Liver (tissue), 9 donors: ENCODE measurements around the gene MAGI1. TPM values are rescaled to one million over a fixed set of nuclear protein-coding genes. Genes with fewer than 3 reads are reported as not detected.

ENCODE experiments used
- DNase-seq: peaks from one replicate; pipeline ENCODE4 v3.0.0-alpha.2; 2017; ENCODE audit warnings: low spot score
- H3K27ac ChIP-seq, 2 donors: one replicate each; pipeline ENCODE4 v1.7.0; 2013; ENCODE audit warnings: inconsistent platforms in 2 of 2, low read length in 2 of 2, control low read depth in 1 of 2, low read depth in 1 of 2, mild to moderate bottlenecking in 1 of 2
- H3K27me3 ChIP-seq, 4 donors: one replicate each; pipeline versions ENCODE4 v1.6.1 to v1.7.0; 2013; ENCODE audit warnings: low read length in 3 of 4, inconsistent platforms in 1 of 4, mild to moderate bottlenecking in 1 of 4, moderate library complexity in 1 of 4; ENCODE audit not compliant: control insufficient read depth in 4 of 4, insufficient read depth in 4 of 4
- H3K36me3 ChIP-seq, 4 donors: one replicate each; pipeline versions ENCODE4 v1.6.1 to v1.7.0; 2013; ENCODE audit warnings: low read length in 3 of 4, mild to moderate bottlenecking in 3 of 4, low read depth in 1 of 4, moderate library complexity in 1 of 4; ENCODE audit not compliant: control insufficient read depth in 4 of 4, insufficient read depth in 3 of 4
- H3K4me1 ChIP-seq, 4 donors: one replicate each; pipeline versions ENCODE4 v1.6.1 to v1.7.0; 2013; ENCODE audit warnings: low read length in 3 of 4, mild to moderate bottlenecking in 3 of 4, moderate library complexity in 1 of 4; ENCODE audit not compliant: control insufficient read depth in 4 of 4, insufficient read depth in 4 of 4
- H3K4me3 ChIP-seq, 3 donors: one replicate each; pipeline versions ENCODE4 v1.6.1 to v1.7.0; 2013; ENCODE audit warnings: low read length in 3 of 3, control low read depth in 1 of 3, low read depth in 1 of 3, mild to moderate bottlenecking in 1 of 3
- H3K9ac ChIP-seq, 2 donors: one replicate each; pipeline ENCODE4 v1.7.0; 2013; ENCODE audit warnings: low read length in 2 of 2, mild to moderate bottlenecking in 2 of 2, moderate library complexity in 2 of 2, control low read depth in 1 of 2, low read depth in 1 of 2
- H3K9me3 ChIP-seq, 4 donors: one replicate each; pipeline versions ENCODE4 v1.6.1 to v1.7.0; 2013; ENCODE audit warnings: low read length in 3 of 4; ENCODE audit not compliant: control insufficient read depth in 4 of 4
- FOXA2 ChIP-seq: IDR thresholded peaks from 2 replicates; pipeline ENCODE4 v1.6.1; 2016; ENCODE audit warnings: antibody characterized with exemption
- GABPA ChIP-seq, 2 donors: IDR thresholded peaks in 1 of 2; conservative IDR thresholded peaks in 1 of 2; 2 replicates each; pipeline ENCODE4 v1.6.1; 2016; ENCODE audit warnings: antibody characterized with exemption in 2 of 2, mild to moderate bottlenecking in 1 of 2, moderate library complexity in 1 of 2
- HNF4A ChIP-seq, 2 donors: conservative IDR thresholded peaks; 2 replicates each; pipeline ENCODE4 v1.6.1; 2016; ENCODE audit warnings: antibody characterized with exemption in 2 of 2, mild to moderate bottlenecking in 2 of 2
- HNF4G ChIP-seq: IDR thresholded peaks from 2 replicates; pipeline ENCODE4 v1.6.1; 2016; ENCODE audit warnings: antibody characterized with exemption
- JUND ChIP-seq, 2 donors: IDR thresholded peaks; 2 replicates each; pipeline ENCODE4 v1.6.1; 2016; ENCODE audit warnings: antibody characterized with exemption in 2 of 2
- RAD21 ChIP-seq, 2 donors: IDR thresholded peaks; 2 replicates each; pipeline ENCODE4 v1.6.1; 2016; ENCODE audit warnings: antibody characterized with exemption in 2 of 2, mild to moderate bottlenecking in 2 of 2
- RXRA ChIP-seq, 2 donors: IDR thresholded peaks; 2 replicates each; pipeline ENCODE4 v1.6.1; 2017 to 2018; ENCODE audit warnings: antibody characterized with exemption in 2 of 2, mild to moderate bottlenecking in 1 of 2
- SP1 ChIP-seq: IDR thresholded peaks from 2 replicates; pipeline ENCODE4 v1.6.1; 2018; ENCODE audit warnings: antibody characterized with exemption, mild to moderate bottlenecking
- TAF1 ChIP-seq: conservative IDR thresholded peaks from 2 replicates; pipeline ENCODE4 v1.6.1; 2016; ENCODE audit warnings: antibody characterized with exemption, mild to moderate bottlenecking
- YY1 ChIP-seq: IDR thresholded peaks from 2 replicates; pipeline ENCODE4 v1.6.1; 2016; ENCODE audit warnings: antibody characterized with exemption, mild to moderate bottlenecking
- WGBS: extraction: QIAGEN DNeasy Blood & Tissue Kit; methylation state at CpG from one replicate; pipeline ENCODE4 v1.1.7; 2013; 5-methylcytosine and 5-hydroxymethylcytosine counted together
- polyA plus RNA-seq, 2 donors: library from polyadenylated mRNA; stranded (reverse) in 1 of 2; unstranded in 1 of 2; fragments of 200-250 nt in 1 of 2; fragments of >200 nt in 1 of 2; fragmentation: Nextera tagmentation in 1 of 2; extraction: Ambion mirVana in 1 of 2; gene quantifications; one replicate each; pipeline versions ENCODE4 v1.2.1 to v1.2.3, GENCODE V29; 2013 to 2015
- total RNA-seq, 2 donors: library from RNA; depleted of rRNA; stranded (reverse); fragments of >200 nt; gene quantifications; one replicate each; pipeline ENCODE4 v1.2.3, GENCODE V29; 2014
- TF ChIP-seq, protein P1 (sequence below): fragments of 150-350 bp; IDR thresholded peaks from 2 replicates; pipeline ENCODE4 v1.5.1; 2017; ENCODE audit warnings: improper control_type of control experiment, low read depth, low read length; ENCODE audit not compliant: missing input control
- TF ChIP-seq, protein P2 (sequence below): IDR thresholded peaks from 2 replicates; pipeline ENCODE4 v1.6.1; 2016; ENCODE audit warnings: antibody characterized with exemption
- donor health status: healthy.
- donor health status: healthy.
- donor health status: healthy.
- donor health status: healthy.
- donor health status: healthy.

Gene MAGI1
- total and polyA plus RNA-seq, 4 donors, result 9.6 to 68.8 (median 14.0) TPM

DNA sequence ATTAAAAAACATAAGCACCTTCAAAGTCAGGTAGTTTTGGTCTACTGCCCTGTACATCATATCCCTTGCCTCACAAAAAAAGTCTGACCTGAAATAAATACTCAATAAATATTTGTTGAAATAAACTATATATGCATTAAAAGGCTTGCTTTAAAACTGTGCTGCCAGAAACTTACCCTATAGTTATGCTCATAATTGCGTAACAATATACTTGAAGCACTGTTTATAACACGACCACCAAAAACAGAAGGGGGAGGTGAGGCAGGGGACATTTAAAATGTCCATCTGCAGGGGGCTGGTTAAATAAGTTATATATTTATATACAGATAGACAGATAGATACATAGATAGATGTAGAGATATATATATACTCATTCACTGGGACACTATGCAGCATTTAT, 549.5 kb downstream of the MAGI1 start (continued):
- TF ChIP-seq, protein P1, sequence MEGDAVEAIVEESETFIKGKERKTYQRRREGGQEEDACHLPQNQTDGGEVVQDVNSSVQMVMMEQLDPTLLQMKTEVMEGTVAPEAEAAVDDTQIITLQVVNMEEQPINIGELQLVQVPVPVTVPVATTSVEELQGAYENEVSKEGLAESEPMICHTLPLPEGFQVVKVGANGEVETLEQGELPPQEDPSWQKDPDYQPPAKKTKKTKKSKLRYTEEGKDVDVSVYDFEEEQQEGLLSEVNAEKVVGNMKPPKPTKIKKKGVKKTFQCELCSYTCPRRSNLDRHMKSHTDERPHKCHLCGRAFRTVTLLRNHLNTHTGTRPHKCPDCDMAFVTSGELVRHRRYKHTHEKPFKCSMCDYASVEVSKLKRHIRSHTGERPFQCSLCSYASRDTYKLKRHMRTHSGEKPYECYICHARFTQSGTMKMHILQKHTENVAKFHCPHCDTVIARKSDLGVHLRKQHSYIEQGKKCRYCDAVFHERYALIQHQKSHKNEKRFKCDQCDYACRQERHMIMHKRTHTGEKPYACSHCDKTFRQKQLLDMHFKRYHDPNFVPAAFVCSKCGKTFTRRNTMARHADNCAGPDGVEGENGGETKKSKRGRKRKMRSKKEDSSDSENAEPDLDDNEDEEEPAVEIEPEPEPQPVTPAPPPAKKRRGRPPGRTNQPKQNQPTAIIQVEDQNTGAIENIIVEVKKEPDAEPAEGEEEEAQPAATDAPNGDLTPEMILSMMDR, result no peak
- TF ChIP-seq HNF4A (conservative IDR thresholded peaks at IDR 0.05), result no peak
- TF ChIP-seq YY1, result no peak
- no peak for TF ChIP-seq SP1
- no peak for TF ChIP-seq JUND (IDR thresholded peaks at IDR 0.05)

DNA sequence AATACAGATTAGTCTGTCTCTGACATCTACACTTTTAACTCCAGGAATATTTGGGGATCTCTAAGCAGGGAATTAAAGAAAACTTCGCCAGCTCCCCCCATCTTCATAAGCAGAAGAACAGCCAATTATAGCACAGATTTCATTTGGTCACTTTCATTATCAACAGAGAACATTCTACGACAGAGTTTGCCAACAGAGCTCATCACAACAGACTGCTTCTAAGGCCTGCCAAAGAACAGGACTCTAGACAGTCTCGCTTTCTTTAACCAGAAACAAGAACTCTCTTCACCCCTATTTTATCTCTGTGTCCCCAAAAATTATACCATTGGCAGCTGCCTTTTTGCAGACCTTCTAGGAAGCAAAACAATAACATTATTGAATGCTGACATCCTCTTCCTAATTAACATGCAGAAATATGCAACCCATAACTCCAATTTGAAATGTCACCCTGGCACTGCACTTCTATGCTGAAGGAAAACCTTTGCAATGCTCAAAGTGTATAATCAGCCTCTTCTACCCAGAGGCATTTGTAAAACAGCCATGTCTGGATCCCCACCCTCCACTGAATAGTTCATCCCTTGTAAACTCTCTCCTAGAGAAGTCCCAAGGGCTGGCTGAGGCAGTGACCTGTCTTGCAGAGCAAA, 552.8 kb downstream of the MAGI1 start:
- DNase-seq, result no peak
- 66% methylated on average over 3 of the region's 3 CpGs for WGBS
- H3K27ac ChIP-seq, result no peak overlapping the region

DNA sequence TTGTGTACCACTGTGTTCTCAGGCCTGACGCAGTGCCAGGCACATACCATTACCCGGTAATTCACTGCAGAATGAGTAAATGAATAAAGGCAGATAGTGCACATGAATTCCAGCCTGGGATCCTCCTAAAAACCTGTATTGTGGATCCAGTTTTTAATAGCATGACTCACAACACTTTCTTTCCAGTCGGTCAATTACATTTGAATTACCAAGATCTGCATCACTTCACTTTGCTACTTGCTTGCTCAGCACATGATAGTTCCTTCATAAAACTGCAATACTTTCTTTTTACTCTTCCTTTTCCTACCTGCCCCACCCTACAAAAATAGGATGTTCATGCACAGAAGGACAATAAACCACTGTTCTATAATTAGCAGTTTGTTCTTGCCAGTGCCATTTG, 553.8 kb downstream of the MAGI1 start:
- no peak overlapping the region for H3K9ac ChIP-seq
- DNase-seq, result no peak
- no peaks in the 10 kb centered on the region for H3K27me3 ChIP-seq
- TF ChIP-seq RAD21 (IDR thresholded peaks at IDR 0.05) (no peak), GABPA (IDR thresholded peaks at IDR 0.05 in 1 of 2, conservative IDR thresholded peaks at IDR 0.05 in 1 of 2) (no peak), TAF1 (no peak), JUND (IDR thresholded peaks at IDR 0.05) (no peak), FOXA2 (no peak), HNF4G (no peak), HNF4A (conservative IDR thresholded peaks at IDR 0.05) (no peak)
- TF ChIP-seq, protein P1, result no peak
- no peak overlapping the region for H3K4me3 ChIP-seq
- no peaks in the 10 kb centered on the region for H3K9me3 ChIP-seq
- H3K27ac ChIP-seq, result no peak overlapping the region
- H3K4me1 ChIP-seq, result peaks cover 0 to 16% (median 10%) of the 10 kb centered on the region in 4 donors
- H3K36me3 ChIP-seq, result no peaks in the 10 kb centered on the region
- 61% methylated on average over 3 of the region's 3 CpGs for whole genome bisulfite sequencing

More for the DNA sequence above, 552.8 kb downstream of the MAGI1 start:
- Histone ChIP-seq H3K9ac (no peak overlapping the region), H3K27me3 (no peaks in the 10 kb centered on the region), H3K4me3 (no peak overlapping the region), H3K36me3 (no peaks in the 10 kb centered on the region), H3K4me1 (peaks cover 0 to 16% (median 8%) of the 10 kb centered on the region in 4 donors), H3K9me3 (no peaks in the 10 kb centered on the region)
- peak in 1 of 2 donors; percentile 6 for TF ChIP-seq RXRA (IDR thresholded peaks at IDR 0.05)
- TF ChIP-seq, protein P2, sequence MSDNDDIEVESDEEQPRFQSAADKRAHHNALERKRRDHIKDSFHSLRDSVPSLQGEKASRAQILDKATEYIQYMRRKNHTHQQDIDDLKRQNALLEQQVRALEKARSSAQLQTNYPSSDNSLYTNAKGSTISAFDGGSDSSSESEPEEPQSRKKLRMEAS, result no peak
